ENCODE data around the gene DNAJC3. TPM values are rescaled to one million over a fixed set of nuclear protein-coding genes. Genes with fewer than 3 reads are reported as not detected.

The DNAJC3 gene
- total RNA-seq, 1 donor from 2014 or later: 9.5 TPM

DNA sequence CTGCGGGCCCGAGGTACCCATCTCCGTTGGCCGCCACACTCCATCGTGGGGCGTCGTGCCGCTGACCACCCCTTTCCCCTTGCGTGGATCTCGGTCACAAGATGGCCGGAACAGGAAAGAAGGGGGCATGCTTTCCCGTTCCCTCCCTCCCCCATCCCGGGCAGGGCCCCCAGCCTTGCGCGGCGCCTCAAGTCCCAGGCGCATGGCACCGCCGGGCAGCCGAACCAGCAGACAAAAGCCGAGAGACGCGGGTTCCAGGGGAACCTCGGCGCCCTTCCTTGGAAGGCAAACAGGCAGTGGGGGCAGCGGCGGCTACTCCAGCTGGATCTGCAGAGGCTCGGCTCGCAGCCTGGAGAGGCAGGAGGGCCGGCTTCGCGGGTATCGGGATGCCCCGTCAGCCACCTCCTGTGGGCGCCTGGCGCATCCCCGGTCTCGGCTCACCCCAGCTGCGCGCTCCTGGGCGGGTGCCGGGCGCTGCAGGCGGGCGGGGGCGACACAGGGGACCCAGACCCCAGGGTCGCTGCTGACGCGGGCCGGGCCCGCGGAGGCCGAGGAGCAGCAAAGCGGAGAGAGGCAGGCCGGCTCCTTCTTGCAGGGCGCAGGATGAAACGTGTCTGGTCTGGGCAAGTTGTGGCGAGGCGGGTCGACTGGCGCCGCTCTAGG is 32.9 kb upstream of the DNAJC3 start:
- peaks cover 2% of the 10 kb centered on the region for H3K9me3 Mint-ChIP-seq (ENCODE audit: unreplicated experiment)
- TF ChIP-seq, protein P1, sequence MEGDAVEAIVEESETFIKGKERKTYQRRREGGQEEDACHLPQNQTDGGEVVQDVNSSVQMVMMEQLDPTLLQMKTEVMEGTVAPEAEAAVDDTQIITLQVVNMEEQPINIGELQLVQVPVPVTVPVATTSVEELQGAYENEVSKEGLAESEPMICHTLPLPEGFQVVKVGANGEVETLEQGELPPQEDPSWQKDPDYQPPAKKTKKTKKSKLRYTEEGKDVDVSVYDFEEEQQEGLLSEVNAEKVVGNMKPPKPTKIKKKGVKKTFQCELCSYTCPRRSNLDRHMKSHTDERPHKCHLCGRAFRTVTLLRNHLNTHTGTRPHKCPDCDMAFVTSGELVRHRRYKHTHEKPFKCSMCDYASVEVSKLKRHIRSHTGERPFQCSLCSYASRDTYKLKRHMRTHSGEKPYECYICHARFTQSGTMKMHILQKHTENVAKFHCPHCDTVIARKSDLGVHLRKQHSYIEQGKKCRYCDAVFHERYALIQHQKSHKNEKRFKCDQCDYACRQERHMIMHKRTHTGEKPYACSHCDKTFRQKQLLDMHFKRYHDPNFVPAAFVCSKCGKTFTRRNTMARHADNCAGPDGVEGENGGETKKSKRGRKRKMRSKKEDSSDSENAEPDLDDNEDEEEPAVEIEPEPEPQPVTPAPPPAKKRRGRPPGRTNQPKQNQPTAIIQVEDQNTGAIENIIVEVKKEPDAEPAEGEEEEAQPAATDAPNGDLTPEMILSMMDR (IDR thresholded peaks at IDR 0.05; ENCODE audit: partially characterized antibody, unreplicated experiment): no peak
- H3K27me3 Mint-ChIP-seq (ENCODE audit: unreplicated experiment): peaks cover 10% of the 10 kb centered on the region
- peak overlapping the region; percentile 88 for H3K4me3 Mint-ChIP-seq (ENCODE audit: unreplicated experiment)
- H3K27ac Mint-ChIP-seq (ENCODE audit: unreplicated experiment): peak overlapping the region; percentile 28
- no peaks in the 10 kb centered on the region for H3K36me3 Mint-ChIP-seq (ENCODE audit: unreplicated experiment)
- peak; percentile 73 for DNase-seq
- peaks cover 12% of the 10 kb centered on the region for H3K4me1 Mint-ChIP-seq (ENCODE audit: low read depth, unreplicated experiment)

DNA sequence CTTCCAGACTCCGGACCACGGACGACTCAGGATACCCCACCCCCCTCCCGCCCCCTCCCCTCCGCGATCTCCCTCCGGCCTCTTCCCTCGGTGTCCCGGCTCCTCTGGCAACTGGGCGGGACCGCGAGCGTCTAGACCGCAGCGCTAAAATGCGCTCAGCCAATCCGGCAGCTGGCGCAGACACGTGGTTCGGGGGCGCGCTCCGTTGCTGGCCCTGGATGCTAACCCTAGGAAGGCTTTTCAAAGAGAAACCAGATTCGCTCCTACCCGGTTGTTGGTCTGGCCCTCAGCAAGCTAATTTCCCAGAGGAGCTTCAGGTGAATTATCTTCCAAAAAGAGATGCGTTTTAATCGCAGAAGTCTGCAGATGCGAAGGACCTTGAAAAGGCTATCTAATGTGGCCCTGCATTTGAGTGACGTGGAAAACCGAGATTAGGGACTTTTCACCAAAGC is 32.3 kb upstream of the DNAJC3 start, which contains the start of gene DZIP1:
DZIP1 (minus strand) TSS at position 106 of the 452 bp plus-strand sequence. CDS start 2,677 bp downstream, outside the sequence.
- H3K9me3 Mint-ChIP-seq (ENCODE audit: unreplicated experiment): peaks cover 2% of the 10 kb centered on the region
- peaks cover 10% of the 10 kb centered on the region for H3K27me3 Mint-ChIP-seq (ENCODE audit: unreplicated experiment)
- peaks cover 12% of the 10 kb centered on the region for H3K4me1 Mint-ChIP-seq (ENCODE audit: low read depth, unreplicated experiment)
- peak; percentile 87 for DNase-seq
- H3K36me3 Mint-ChIP-seq (ENCODE audit: unreplicated experiment): no peaks in the 10 kb centered on the region
- peak within 1 kb of the TSS; percentile 88 for H3K4me3 Mint-ChIP-seq (ENCODE audit: unreplicated experiment)
- H3K27ac Mint-ChIP-seq (ENCODE audit: unreplicated experiment): peak within 1 kb of the TSS; percentile 38
- TF ChIP-seq, protein P1 (IDR thresholded peaks at IDR 0.05; ENCODE audit: partially characterized antibody, unreplicated experiment): no peak

DNA sequence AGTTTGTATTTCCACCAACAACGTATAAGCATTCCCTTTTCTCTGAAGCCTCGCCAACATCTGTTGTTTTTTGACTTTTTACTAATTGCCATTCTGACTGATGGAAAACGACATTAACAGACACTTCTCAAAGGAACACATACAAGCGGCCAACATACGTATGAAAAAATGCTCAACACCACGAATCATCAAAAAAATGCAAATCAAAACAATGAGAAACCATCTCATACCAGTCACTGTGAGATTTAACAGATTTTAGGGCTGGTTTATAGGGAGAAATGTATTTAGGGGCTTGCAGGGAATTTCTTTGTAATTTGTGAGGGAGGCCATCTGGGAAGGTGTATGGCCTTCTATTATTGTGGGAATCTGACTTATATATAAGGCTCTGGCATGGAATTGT is 29.6 kb upstream of the DNAJC3 start:
- Mint-ChIP-seq H3K27me3 (ENCODE audit: unreplicated experiment) (peaks cover 7% of the 10 kb centered on the region), H3K4me1 (ENCODE audit: low read depth, unreplicated experiment) (peaks cover 4% of the 10 kb centered on the region), H3K4me3 (ENCODE audit: unreplicated experiment) (no peak overlapping the region), H3K36me3 (ENCODE audit: unreplicated experiment) (no peaks in the 10 kb centered on the region), H3K9me3 (ENCODE audit: unreplicated experiment) (peaks cover 3% of the 10 kb centered on the region), H3K27ac (ENCODE audit: unreplicated experiment) (no peak overlapping the region)
- TF ChIP-seq, protein P1 (IDR thresholded peaks at IDR 0.05; ENCODE audit: partially characterized antibody, unreplicated experiment): no peak
- no peak for DNase-seq

DNA sequence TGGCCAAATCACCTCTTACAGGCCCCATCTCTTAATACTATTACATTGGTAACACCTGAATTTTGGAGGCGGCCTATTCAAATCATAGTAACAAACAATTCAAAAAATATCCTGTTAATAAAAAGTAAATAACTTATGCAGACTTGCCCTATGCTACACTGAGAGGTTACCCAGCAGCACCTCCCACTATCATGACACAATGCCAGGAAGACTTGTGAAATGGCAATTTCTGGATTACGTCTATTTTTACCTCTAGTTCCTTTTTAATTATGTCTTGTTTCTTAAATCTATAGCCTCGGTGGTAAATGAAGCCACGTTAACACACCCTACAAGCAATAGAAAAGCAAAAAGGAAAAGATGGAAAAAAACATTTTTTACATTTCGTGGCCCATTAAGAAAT is 26.2 kb upstream of the DNAJC3 start:
- H3K27ac Mint-ChIP-seq (ENCODE audit: unreplicated experiment): no peak overlapping the region
- TF ChIP-seq, protein P1 (IDR thresholded peaks at IDR 0.05; ENCODE audit: partially characterized antibody, unreplicated experiment): no peak
- peaks cover 1% of the 10 kb centered on the region for H3K9me3 Mint-ChIP-seq (ENCODE audit: unreplicated experiment)
- no peak for DNase-seq
- H3K27me3 Mint-ChIP-seq (ENCODE audit: unreplicated experiment): peaks cover 1% of the 10 kb centered on the region
- H3K4me1 Mint-ChIP-seq (ENCODE audit: low read depth, unreplicated experiment): no peaks in the 10 kb centered on the region
- H3K4me3 Mint-ChIP-seq (ENCODE audit: unreplicated experiment): no peak overlapping the region
- H3K36me3 Mint-ChIP-seq (ENCODE audit: unreplicated experiment): no peaks in the 10 kb centered on the region

DNA sequence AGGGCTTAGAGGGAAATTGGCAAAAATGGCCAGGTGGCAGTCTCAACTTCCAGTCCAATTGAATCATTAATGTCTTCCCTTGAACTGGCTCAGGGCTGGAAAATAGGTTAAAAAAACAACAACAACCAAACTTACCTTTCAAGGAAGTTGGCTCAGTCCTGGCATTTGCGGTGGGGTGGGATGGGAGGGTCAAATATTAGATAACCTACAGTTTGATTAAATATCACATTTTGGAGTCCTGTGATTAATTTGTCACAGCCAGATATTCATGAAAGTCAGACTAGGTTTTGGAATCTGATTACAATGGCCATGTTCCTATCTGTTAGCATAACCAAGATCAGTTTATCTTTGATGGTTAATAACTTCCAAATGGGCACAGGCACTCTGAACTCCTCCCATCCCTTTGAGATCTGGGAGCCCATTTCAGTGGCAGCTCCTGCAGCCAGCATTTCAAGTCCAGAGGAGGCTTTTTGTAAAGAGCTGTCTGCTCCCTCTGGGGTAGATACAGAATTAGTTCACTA is 24.6 kb upstream of the DNAJC3 start:
- Mint-ChIP-seq H3K27ac (ENCODE audit: unreplicated experiment) (no peak overlapping the region), H3K9me3 (ENCODE audit: unreplicated experiment) (peaks cover 3% of the 10 kb centered on the region), H3K4me1 (ENCODE audit: low read depth, unreplicated experiment) (no peaks in the 10 kb centered on the region), H3K27me3 (ENCODE audit: unreplicated experiment) (peaks cover 1% of the 10 kb centered on the region), H3K4me3 (ENCODE audit: unreplicated experiment) (no peak overlapping the region), H3K36me3 (ENCODE audit: unreplicated experiment) (no peaks in the 10 kb centered on the region)
- TF ChIP-seq, protein P1 (IDR thresholded peaks at IDR 0.05; ENCODE audit: partially characterized antibody, unreplicated experiment): no peak
- DNase-seq: no peak
